ENCODE data around the gene NHLRC1.

The NHLRC1 gene

GRCh38 chr6:18139935-18140621 is 17.6 kb upstream of the NHLRC1 start:
- no peak for DNase-seq (ENCODE audit: low read depth)

- DNase-seq (ENCODE audit: low read depth), result no peak
Observed at GRCh38 chr6:18138906-18139305, 16.4 kb upstream of the NHLRC1 start.

- DNase-seq (ENCODE audit: low read depth), result no peak
Observed at GRCh38 chr6:18136260-18136659, 13.8 kb upstream of the NHLRC1 start.

- no peak for DNase-seq (ENCODE audit: low read depth)
Observed at GRCh38 chr6:18135171-18135570, 12.7 kb upstream of the NHLRC1 start.

- no peak for DNase-seq (ENCODE audit: low read depth)
Observed at GRCh38 chr6:18132346-18132745, 9.9 kb upstream of the NHLRC1 start.

GRCh38 chr6:18126121-18126520 is 3.6 kb upstream of the NHLRC1 start:
- no peak for DNase-seq (ENCODE audit: low read depth)

- no peak for DNase-seq (ENCODE audit: low read depth)
Observed at GRCh38 chr6:18121580-18122127, 823 bp downstream of the NHLRC1 start.

GRCh38 chr6:18119236-18119635 is 3.2 kb downstream of the NHLRC1 start:
- DNase-seq (ENCODE audit: low read depth), result no peak

GRCh38 chr6:18118330-18118729 is 4.1 kb downstream of the NHLRC1 start:
- no peak for DNase-seq (ENCODE audit: low read depth)

GRCh38 chr6:18117136-18117535 is 5.3 kb downstream of the NHLRC1 start:
- no peak for DNase-seq (ENCODE audit: low read depth)

- no peak for DNase-seq (ENCODE audit: low read depth)
Observed at GRCh38 chr6:18115356-18115755, 7.1 kb downstream of the NHLRC1 start.

GRCh38 chr6:18110162-18110561 is 12.3 kb downstream of the NHLRC1 start:
- DNase-seq (ENCODE audit: low read depth), result no peak

GRCh38 chr6:18107061-18107460 is 15.4 kb downstream of the NHLRC1 start:
- no peak for DNase-seq (ENCODE audit: low read depth)

- DNase-seq (ENCODE audit: low read depth), result no peak
Observed at GRCh38 chr6:18102783-18103509, 19.5 kb downstream of the NHLRC1 start.

GRCh38 chr6:18101873-18102272 is 20.6 kb downstream of the NHLRC1 start:
- no peak for DNase-seq (ENCODE audit: low read depth)

- no peak for DNase-seq (ENCODE audit: low read depth)
Observed at GRCh38 chr6:18101271-18101670, 21.2 kb downstream of the NHLRC1 start.

GRCh38 chr6:18100296-18100695 is 22.2 kb downstream of the NHLRC1 start:
- DNase-seq (ENCODE audit: low read depth), result no peak

GRCh38 chr6:18099511-18099910 is 23.0 kb downstream of the NHLRC1 start:
- DNase-seq (ENCODE audit: low read depth), result no peak

- DNase-seq (ENCODE audit: low read depth), result no peak
Observed at GRCh38 chr6:18096423-18096822, 26.1 kb downstream of the NHLRC1 start.

- DNase-seq (ENCODE audit: low read depth), result no peak
Observed at GRCh38 chr6:18091382-18091781, 31.1 kb downstream of the NHLRC1 start.

- DNase-seq (ENCODE audit: low read depth), result no peak
Observed at GRCh38 chr6:18090349-18090786, 32.1 kb downstream of the NHLRC1 start.

GRCh38 chr6:18088419-18089296 is 33.8 kb downstream of the NHLRC1 start:
- DNase-seq (ENCODE audit: low read depth), result no peak

Measured in T follicular helper cell (primary cell).